ENCODE results near the gene TM7SF3.
"Not testable (repeated sequence)": the region's sequence is repeated elsewhere in the genome, so short reads cannot be mapped to it uniquely, and the experiment has no call there.

The TM7SF3 gene

GRCh38 chr12:27014085-27014858 is at the start of gene TM7SF3:
TSS of gene TM7SF3 (minus strand) at chr12:27014384. CDS start at chr12:27014168, 216 bp downstream.
- peak; percentile 98 for DNase-seq

- no peak for DNase-seq
These were observed 49.2 kb upstream of the TM7SF3 start for GRCh38 chr12:27063250-27063851.

- DNase-seq = no peak
These were observed 47.1 kb upstream of the TM7SF3 start for GRCh38 chr12:27061317-27061716.

GRCh38 chr12:27060740-27061139 is 46.6 kb upstream of the TM7SF3 start:
- DNase-seq = no peak

- no peak for DNase-seq
These were observed 43.4 kb upstream of the TM7SF3 start for GRCh38 chr12:27057543-27057942.

GRCh38 chr12:27055966-27056365 is 41.8 kb upstream of the TM7SF3 start:
- DNase-seq = no peak

- DNase-seq = no peak
These were observed 38.6 kb upstream of the TM7SF3 start for GRCh38 chr12:27052742-27053141.

GRCh38 chr12:27052176-27052575 is 38.0 kb upstream of the TM7SF3 start:
- no peak for DNase-seq

- DNase-seq = peak; percentile 65
These were observed 34.9 kb upstream of the TM7SF3 start for GRCh38 chr12:27048822-27049752.

GRCh38 chr12:27042018-27042417 is 27.8 kb upstream of the TM7SF3 start:
- not testable (repeated sequence) for DNase-seq

GRCh38 chr12:27040637-27041036 is 26.5 kb upstream of the TM7SF3 start:
- not testable (repeated sequence) for DNase-seq

- no peak for DNase-seq
These were observed 20.6 kb upstream of the TM7SF3 start for GRCh38 chr12:27034607-27035293.

- DNase-seq = no peak
These were observed 18.5 kb upstream of the TM7SF3 start for GRCh38 chr12:27032679-27033078.

- no peak for DNase-seq
These were observed 17.3 kb upstream of the TM7SF3 start for GRCh38 chr12:27031531-27031930.

GRCh38 chr12:27026257-27026656 is 12.1 kb upstream of the TM7SF3 start:
- DNase-seq = no peak

GRCh38 chr12:27025116-27025515 is 10.9 kb upstream of the TM7SF3 start:
- no peak for DNase-seq

- no peak for DNase-seq
These were observed 10.1 kb upstream of the TM7SF3 start for GRCh38 chr12:27024291-27024690.

GRCh38 chr12:27020761-27021160 is 6.6 kb upstream of the TM7SF3 start:
- DNase-seq = no peak

GRCh38 chr12:27018037-27018436 is 3.9 kb upstream of the TM7SF3 start:
- DNase-seq = no peak

- not testable (repeated sequence) for DNase-seq
These were observed 3.1 kb upstream of the TM7SF3 start for GRCh38 chr12:27017163-27017823.

- peak; percentile 36 for DNase-seq
These were observed 1.5 kb upstream of the TM7SF3 start for GRCh38 chr12:27015730-27016076.

Measured in RPMI8226 (cell line).